ENCODE data around the gene FGF3. TPM values are rescaled to one million over a fixed set of nuclear protein-coding genes. Genes with fewer than 3 reads are reported as not detected.

Gene FGF3
- total RNA-seq, 2 experiments from 2014 or later = not detected

- H3K9me3 Mint-ChIP-seq = no peaks in the 10 kb centered on the region
- H3K27ac Mint-ChIP-seq = no peak overlapping the region
- no peaks in the 10 kb centered on the region for H3K4me1 Mint-ChIP-seq
- DNase-seq (no peak), ATAC-seq (ENCODE audit: low read depth) (no peak)
- no peaks in the 10 kb centered on the region for H3K36me3 Mint-ChIP-seq
- H3K4me3 Mint-ChIP-seq = no peak overlapping the region
- POLR2A ChIA-PET = no interaction called here
- H3K27me3 Mint-ChIP-seq = peaks cover 15% of the 10 kb centered on the region
Observed at GRCh38 chr11:69860796-69861445, 41.7 kb upstream of the FGF3 start.

- H3K27me3 Mint-ChIP-seq = peaks cover 15% of the 10 kb centered on the region
- no peak for ATAC-seq (ENCODE audit: low read depth)
Observed at GRCh38 chr11:69860244-69860643, 41.0 kb upstream of the FGF3 start.

DNA sequence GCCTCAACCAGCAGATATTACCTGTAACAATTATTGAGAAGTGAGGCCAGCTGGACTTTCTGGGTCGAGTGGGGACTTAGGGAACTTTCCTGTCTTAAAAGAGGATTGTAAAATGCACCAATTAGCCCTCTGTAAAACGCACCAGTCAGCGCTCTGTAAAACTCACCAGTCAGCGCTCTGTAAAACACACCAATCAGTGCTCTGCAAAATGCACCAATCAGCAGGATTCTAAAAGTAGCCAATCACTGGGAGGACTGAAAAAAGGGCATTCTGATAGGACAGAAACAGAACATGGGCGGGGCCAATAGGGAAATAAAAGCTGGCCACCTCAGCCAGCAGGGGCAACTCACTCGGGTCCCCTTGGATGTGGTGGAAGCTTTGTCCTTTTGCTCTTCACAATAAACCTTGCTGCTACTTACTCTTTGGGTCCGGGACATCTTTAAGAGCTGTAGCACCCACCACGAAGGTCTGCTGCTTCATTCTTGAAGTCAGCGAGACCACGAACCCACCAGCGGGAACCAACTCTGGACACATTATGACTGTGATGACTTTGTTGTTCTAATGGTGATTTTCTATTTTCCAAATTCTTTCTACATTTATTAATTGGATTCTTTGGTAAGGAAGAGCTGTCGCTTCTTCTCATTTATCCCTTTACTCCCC lies 40.2 kb upstream of the FGF3 start:
- POLR2A ChIA-PET = no interaction called here
- Mint-ChIP-seq H3K36me3 (no peaks in the 10 kb centered on the region), H3K27ac (no peak overlapping the region), H3K4me1 (no peaks in the 10 kb centered on the region), H3K27me3 (peaks cover 22% of the 10 kb centered on the region), H3K9me3 (no peaks in the 10 kb centered on the region), H3K4me3 (no peak overlapping the region)
- ATAC-seq (ENCODE audit: low read depth) = no peak
- no peak for DNase-seq

More at GRCh38 chr11:69860244-69860643, 41.0 kb upstream of the FGF3 start:
- Mint-ChIP-seq H3K4me3 (no peak overlapping the region), H3K4me1 (no peaks in the 10 kb centered on the region), H3K27ac (no peak overlapping the region), H3K9me3 (no peaks in the 10 kb centered on the region), H3K36me3 (no peaks in the 10 kb centered on the region)
- POLR2A ChIA-PET = no interaction called here
- DNase-seq = no peak

- Mint-ChIP-seq H3K4me3 (no peak overlapping the region), H3K36me3 (no peaks in the 10 kb centered on the region), H3K27ac (no peak overlapping the region), H3K9me3 (peaks cover 1% of the 10 kb centered on the region), H3K4me1 (no peaks in the 10 kb centered on the region), H3K27me3 (peaks cover 29% of the 10 kb centered on the region)
- POLR2A ChIA-PET = no interaction called here
- DNase-seq = no peak
- ATAC-seq (ENCODE audit: low read depth) = no peak
Observed at GRCh38 chr11:69855421-69855820, 36.2 kb upstream of the FGF3 start.

- ATAC-seq (ENCODE audit: low read depth) (no peak), DNase-seq (no peak)
- POLR2A ChIA-PET = no interaction called here
- Mint-ChIP-seq H3K4me3 (no peak overlapping the region), H3K27ac (no peak overlapping the region), H3K27me3 (peaks cover 29% of the 10 kb centered on the region), H3K4me1 (no peaks in the 10 kb centered on the region), H3K36me3 (no peaks in the 10 kb centered on the region), H3K9me3 (peaks cover 1% of the 10 kb centered on the region)
Observed at GRCh38 chr11:69854713-69855112, 35.5 kb upstream of the FGF3 start.

DNA sequence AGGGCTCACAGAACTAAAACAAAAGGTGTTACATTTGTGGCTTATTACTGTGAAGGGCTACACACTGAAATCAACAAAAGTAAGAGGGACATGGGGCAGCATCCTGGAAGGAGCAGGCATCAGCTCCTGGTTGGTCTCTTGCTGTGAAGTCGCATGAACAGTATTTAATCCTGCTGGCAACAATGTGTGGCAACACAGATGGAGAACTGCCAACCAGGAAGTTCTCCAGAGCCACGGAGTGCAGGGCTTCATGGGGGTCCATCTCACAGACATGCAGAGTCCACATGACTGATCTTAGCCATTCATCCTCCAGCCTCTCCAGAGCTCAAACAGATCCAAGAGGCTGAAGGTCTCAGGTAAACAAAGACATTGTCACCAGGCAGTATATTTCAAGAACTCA lies 32.8 kb upstream of the FGF3 start:
- no peak for DNase-seq
- no peak overlapping the region for H3K4me3 Mint-ChIP-seq
- H3K27ac Mint-ChIP-seq = no peak overlapping the region
- no peaks in the 10 kb centered on the region for H3K36me3 Mint-ChIP-seq
- H3K9me3 Mint-ChIP-seq = peaks cover 1% of the 10 kb centered on the region
- no peaks in the 10 kb centered on the region for H3K4me1 Mint-ChIP-seq
- H3K27me3 Mint-ChIP-seq = peaks cover 31% of the 10 kb centered on the region
- no peak for ATAC-seq (ENCODE audit: low read depth)
- POLR2A ChIA-PET = no interaction called here

DNA sequence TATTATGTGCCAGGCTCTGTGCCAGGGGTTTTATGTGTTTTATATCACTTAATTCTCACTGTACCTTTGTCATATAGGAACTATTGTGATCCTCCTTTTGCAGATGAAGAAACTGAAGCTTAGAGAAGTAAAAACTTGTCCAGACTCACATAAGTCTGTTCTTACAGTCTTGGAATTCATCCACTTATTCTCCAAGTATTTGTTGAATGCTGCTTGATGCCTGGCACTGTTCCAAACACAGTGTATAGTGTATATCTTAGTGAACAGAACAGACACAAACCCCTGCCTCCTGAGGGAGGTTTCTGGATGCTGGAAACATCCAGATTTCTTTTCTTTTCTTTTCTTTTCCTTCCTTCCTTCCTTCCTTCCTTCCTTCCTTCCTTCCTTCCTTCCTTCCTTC lies 29.0 kb upstream of the FGF3 start:
- ATAC-seq (ENCODE audit: low read depth) (no peak), DNase-seq (no peak)
- POLR2A ChIA-PET = no interaction called here
- H3K4me3 Mint-ChIP-seq = no peak overlapping the region
- H3K9me3 Mint-ChIP-seq = peaks cover 1% of the 10 kb centered on the region
- no peaks in the 10 kb centered on the region for H3K4me1 Mint-ChIP-seq
- peaks cover 20% of the 10 kb centered on the region for H3K27me3 Mint-ChIP-seq
- no peaks in the 10 kb centered on the region for H3K36me3 Mint-ChIP-seq
- no peak overlapping the region for H3K27ac Mint-ChIP-seq

DNA sequence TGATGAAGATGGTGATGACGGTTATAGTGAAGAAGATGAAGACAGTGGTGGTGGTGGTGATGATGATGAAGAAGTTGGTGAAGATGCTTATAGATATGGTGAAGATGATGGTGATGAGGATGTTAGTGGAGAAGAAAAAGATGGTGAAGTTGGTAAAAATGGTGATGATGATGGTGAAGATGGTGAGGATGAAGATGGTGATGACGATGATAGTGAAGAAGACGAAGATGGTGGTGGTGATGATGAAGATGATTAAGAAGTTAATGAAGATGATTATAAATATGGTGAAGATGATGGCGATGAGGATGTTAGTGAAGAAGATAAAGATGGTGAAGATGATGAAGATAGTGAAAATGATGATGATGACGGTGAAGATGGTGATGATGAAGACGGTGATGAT lies 25.2 kb upstream of the FGF3 start:
- H3K4me1 Mint-ChIP-seq = no peaks in the 10 kb centered on the region
- peaks cover 7% of the 10 kb centered on the region for H3K9me3 Mint-ChIP-seq
- H3K36me3 Mint-ChIP-seq = peaks cover 3% of the 10 kb centered on the region
- no peak overlapping the region for H3K27ac Mint-ChIP-seq
- DNase-seq (no peak), ATAC-seq (ENCODE audit: low read depth) (no peak)
- POLR2A ChIA-PET = no interaction called here
- no peak overlapping the region for H3K4me3 Mint-ChIP-seq
- peaks cover 13% of the 10 kb centered on the region for H3K27me3 Mint-ChIP-seq

- no peak for ATAC-seq (ENCODE audit: low read depth)
- DNase-seq = no peak
- Mint-ChIP-seq H3K27ac (no peak overlapping the region), H3K4me1 (no peaks in the 10 kb centered on the region), H3K4me3 (no peak overlapping the region), H3K36me3 (peaks cover 3% of the 10 kb centered on the region), H3K9me3 (peaks cover 7% of the 10 kb centered on the region), H3K27me3 (peaks cover 9% of the 10 kb centered on the region)
- POLR2A ChIA-PET = no interaction called here
Observed at GRCh38 chr11:69843529-69843921, 24.3 kb upstream of the FGF3 start.

GRCh38 chr11:69842746-69843528 lies 23.7 kb upstream of the FGF3 start:
- H3K27me3 Mint-ChIP-seq = peaks cover 11% of the 10 kb centered on the region
- peaks cover 7% of the 10 kb centered on the region for H3K9me3 Mint-ChIP-seq
- no peak for DNase-seq
- no peak overlapping the region for H3K27ac Mint-ChIP-seq
- no peak for ATAC-seq (ENCODE audit: low read depth)
- peaks cover 3% of the 10 kb centered on the region for H3K36me3 Mint-ChIP-seq
- no peak overlapping the region for H3K4me3 Mint-ChIP-seq
- H3K4me1 Mint-ChIP-seq = no peaks in the 10 kb centered on the region
- POLR2A ChIA-PET = no interaction called here

DNA sequence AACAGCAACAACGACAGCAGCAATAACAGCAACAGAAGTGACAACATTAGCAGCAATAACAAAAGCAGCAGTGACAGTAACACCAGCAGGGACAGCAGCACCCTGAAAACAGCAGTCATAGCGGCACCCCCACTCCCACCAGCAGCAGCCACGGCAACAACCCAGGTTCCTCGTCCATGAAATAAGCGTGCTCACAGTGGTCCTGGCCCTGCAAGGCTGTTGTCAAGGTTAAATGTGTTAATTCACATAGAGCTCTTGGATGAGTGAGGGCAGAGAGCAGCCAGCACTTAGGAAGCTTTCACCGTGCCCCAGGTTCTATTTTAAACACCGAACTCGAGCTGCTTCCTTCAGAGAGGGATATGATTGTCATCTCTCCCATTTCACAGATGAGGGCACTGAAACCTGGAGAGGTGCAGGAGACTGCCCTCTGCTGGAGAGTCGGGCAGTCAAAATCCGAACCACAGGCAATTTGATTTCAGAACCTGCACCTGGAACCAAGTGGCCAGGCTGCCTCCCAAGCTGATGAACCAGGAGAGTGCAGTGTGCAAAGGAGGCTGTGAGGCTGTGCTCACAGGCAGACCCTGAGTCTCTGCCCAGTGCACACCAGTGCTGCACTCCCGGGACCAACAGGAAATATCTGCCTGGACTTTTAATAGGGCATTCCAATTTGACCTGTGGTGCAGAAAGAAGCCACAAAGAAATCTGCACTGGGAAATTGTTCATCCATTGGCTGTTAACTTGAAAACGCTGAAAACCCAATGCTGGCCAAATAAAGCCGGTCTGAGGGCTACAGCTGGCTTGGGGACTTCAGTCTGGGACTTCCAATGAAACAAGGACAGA lies 22.9 kb upstream of the FGF3 start:
- Mint-ChIP-seq H3K27me3 (peaks cover 14% of the 10 kb centered on the region), H3K27ac (no peak overlapping the region), H3K36me3 (peaks cover 3% of the 10 kb centered on the region), H3K4me3 (no peak overlapping the region), H3K4me1 (no peaks in the 10 kb centered on the region), H3K9me3 (peaks cover 7% of the 10 kb centered on the region)
- no peak for ATAC-seq (ENCODE audit: low read depth)
- DNase-seq = no peak
- POLR2A ChIA-PET = no interaction called here

DNA sequence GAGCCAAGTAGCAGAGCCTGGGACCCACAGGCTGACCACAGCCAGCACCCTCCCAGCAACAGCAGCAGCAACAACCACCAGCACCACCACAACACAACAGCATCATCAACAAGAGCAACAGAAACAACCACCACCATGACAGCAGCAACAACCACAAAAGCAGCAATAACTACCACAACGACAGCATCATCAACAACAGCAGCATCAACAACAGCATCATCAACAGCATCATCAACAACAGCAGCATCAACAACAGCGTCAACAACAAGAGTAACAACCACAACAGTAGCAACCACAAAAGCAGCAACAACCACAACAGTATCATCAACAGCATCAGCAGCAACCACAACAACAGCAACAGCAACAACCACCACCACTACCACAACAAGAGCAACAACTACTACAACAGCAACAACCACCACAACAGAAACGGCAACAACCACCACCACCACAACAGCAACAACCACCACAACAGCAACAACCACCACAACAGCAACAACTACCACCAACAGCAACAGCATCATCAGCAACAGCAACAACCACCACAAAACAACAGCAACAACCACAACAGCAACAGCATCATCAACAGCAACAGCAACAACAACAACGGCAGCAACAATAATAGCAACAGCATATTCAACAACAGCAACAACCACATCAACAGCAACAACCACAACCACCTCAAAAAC lies 22.1 kb upstream of the FGF3 start:
- Mint-ChIP-seq H3K27me3 (peaks cover 15% of the 10 kb centered on the region), H3K4me3 (no peak overlapping the region), H3K9me3 (peaks cover 7% of the 10 kb centered on the region), H3K4me1 (no peaks in the 10 kb centered on the region), H3K27ac (no peak overlapping the region), H3K36me3 (peaks cover 3% of the 10 kb centered on the region)
- POLR2A ChIA-PET = no interaction called here
- ATAC-seq (ENCODE audit: low read depth) = no peak
- DNase-seq = no peak

Data from activated naive CD8-positive, alpha-beta T cell treated with anti-CD3 and anti-CD28 coated beads, Interleukin-2, amount 10 ng/mL, durations not matched to agents 7 days and 5 days (primary cell).